Upper lobe of left lung (tissue), 6 donors: Measurements from ENCODE around the gene NANOGP8. TPM values are rescaled to one million over a fixed set of nuclear protein-coding genes. Genes with fewer than 3 reads are reported as not detected.

Experiments
- ATAC-seq, 2 donors: fragments of 200-7000 bp; cut with Tn5 transposase; one replicate each; pipeline ENCODE4 v1.9.1; 2022; ENCODE audit warnings: mild to moderate bottlenecking in 2 of 2, moderate library complexity in 2 of 2; ENCODE audit not compliant: low FRiP score in 2 of 2
- DNase-seq, 2 donors: peaks; one replicate each; pipeline ENCODE4 v3.0.0-alpha.2; 2019 to 2020
- H3K27ac ChIP-seq, 4 donors: fragments of 200-600 bp; sonication (generic); one replicate each; pipeline ENCODE4 v1.5.1; 2016 to 2019
- H3K27me3 ChIP-seq, 4 donors: fragments of 200-600 bp; sonication (generic); one replicate each; pipeline ENCODE4 v1.5.1; 2017 to 2019
- H3K36me3 ChIP-seq, 4 donors: fragments of 200-600 bp; sonication (generic); one replicate each; pipeline ENCODE4 v1.5.1; 2016 to 2019
- H3K4me1 ChIP-seq, 4 donors: fragments of 200-600 bp; sonication (generic); one replicate each; pipeline ENCODE4 v1.5.1; 2018 to 2019
- H3K4me3 ChIP-seq, 4 donors: fragments of 200-600 bp; sonication (generic); one replicate each; pipeline ENCODE4 v1.5.1; 2017 to 2019; ENCODE audit warnings: mild to moderate bottlenecking in 2 of 4, moderate library complexity in 1 of 4
- H3K9me3 ChIP-seq, 4 donors: fragments of 200-600 bp; sonication (generic); one replicate each; pipeline ENCODE4 v1.5.1; 2018 to 2019
- EP300 ChIP-seq, 4 donors: sonication (generic); formaldehyde crosslinking; IDR thresholded peaks; one replicate each; pipeline ENCODE4 v1.5.1; 2017; ENCODE audit warnings: antibody characterized with exemption in 4 of 4, control low read depth in 2 of 4
- POLR2A ChIP-seq, 4 donors: fragments of 450-650 bp; IDR thresholded peaks; one replicate each; pipeline ENCODE4 v1.5.1; 2016 to 2017; ENCODE audit warnings: antibody characterized with exemption in 4 of 4, mild to moderate bottlenecking in 2 of 4
- POLR2AphosphoS5 ChIP-seq, 2 donors: sonication (generic); formaldehyde crosslinking; IDR thresholded peaks; one replicate each; pipeline ENCODE4 v1.5.1; 2017; ENCODE audit warnings: antibody characterized with exemption in 2 of 2
- WGBS, 2 donors: methylation state at CpG; one replicate each; pipeline ENCODE4 v1.1.5; 2017 to 2018; 5-methylcytosine and 5-hydroxymethylcytosine counted together
- total RNA-seq, 6 donors: library from RNA; depleted of rRNA in 4 of 6; stranded (reverse); fragments of >200 nt in 4 of 6; gene quantifications; one replicate each; pipeline versions ENCODE4 v1.1.0 to v1.2.1, GENCODE V29; 2016 to 2021
- TF ChIP-seq, protein P1 (sequence below), 6 experiments: fragments of 450-650 bp in 4 of 6; fragments of 200-600 bp in 2 of 6; sonication (generic) in 2 of 6; IDR thresholded peaks; one replicate each; pipeline ENCODE4 v1.5.1; 2016 to 2019; ENCODE audit warnings: antibody characterized with exemption in 6 of 6
- donor health status: DM: no; HTN: no; CAD: no; lungs with moderate emphysema.
- donor health status: DM: no; HTN: yes; CAD: no; lungs with severe emphysema.

The NANOGP8 gene
- total RNA-seq, 6 donors from 2014 or later, result 0.46 to 8.4 (median 1.4) TPM; not detected in 1

DNA sequence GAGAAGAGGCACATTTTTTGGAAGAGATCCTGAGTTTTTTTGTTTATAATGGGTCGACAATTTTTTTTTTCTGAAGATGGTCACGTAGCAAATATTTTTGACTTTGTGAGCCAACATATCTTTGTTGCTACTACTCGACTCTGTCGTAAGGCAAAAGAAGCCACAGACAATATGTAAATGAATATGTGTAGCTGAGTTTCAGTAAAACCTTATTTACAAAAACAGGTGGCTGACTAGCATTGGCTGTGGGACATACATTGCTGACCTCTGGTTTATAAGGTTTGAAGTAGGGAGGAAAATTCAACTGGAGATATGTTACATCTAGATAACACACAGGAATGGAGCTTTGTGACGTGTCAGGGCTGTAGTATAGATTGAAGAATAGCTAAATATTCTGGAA, 22.5 kb upstream of the NANOGP8 start:
- 87 to 89% methylated on average over 5 of the region's 5 CpGs for WGBS, 2 donors
- DNase-seq, result no peak
- no peak for ATAC-seq
- Histone ChIP-seq H3K4me3 (no peak overlapping the region), H3K4me1 (no peaks in the 10 kb centered on the region), H3K9me3 (no peaks in the 10 kb centered on the region), H3K27ac (no peak overlapping the region), H3K27me3 (no peaks in the 10 kb centered on the region), H3K36me3 (no peaks in the 10 kb centered on the region)
- TF ChIP-seq POLR2A (IDR thresholded peaks at IDR 0.05), result no peak
- TF ChIP-seq, protein P1, sequence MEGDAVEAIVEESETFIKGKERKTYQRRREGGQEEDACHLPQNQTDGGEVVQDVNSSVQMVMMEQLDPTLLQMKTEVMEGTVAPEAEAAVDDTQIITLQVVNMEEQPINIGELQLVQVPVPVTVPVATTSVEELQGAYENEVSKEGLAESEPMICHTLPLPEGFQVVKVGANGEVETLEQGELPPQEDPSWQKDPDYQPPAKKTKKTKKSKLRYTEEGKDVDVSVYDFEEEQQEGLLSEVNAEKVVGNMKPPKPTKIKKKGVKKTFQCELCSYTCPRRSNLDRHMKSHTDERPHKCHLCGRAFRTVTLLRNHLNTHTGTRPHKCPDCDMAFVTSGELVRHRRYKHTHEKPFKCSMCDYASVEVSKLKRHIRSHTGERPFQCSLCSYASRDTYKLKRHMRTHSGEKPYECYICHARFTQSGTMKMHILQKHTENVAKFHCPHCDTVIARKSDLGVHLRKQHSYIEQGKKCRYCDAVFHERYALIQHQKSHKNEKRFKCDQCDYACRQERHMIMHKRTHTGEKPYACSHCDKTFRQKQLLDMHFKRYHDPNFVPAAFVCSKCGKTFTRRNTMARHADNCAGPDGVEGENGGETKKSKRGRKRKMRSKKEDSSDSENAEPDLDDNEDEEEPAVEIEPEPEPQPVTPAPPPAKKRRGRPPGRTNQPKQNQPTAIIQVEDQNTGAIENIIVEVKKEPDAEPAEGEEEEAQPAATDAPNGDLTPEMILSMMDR (IDR thresholded peaks at IDR 0.05), result no peak
- TF ChIP-seq EP300 (IDR thresholded peaks at IDR 0.05), result no peak
- TF ChIP-seq POLR2AphosphoS5 (IDR thresholded peaks at IDR 0.05), result no peak

DNA sequence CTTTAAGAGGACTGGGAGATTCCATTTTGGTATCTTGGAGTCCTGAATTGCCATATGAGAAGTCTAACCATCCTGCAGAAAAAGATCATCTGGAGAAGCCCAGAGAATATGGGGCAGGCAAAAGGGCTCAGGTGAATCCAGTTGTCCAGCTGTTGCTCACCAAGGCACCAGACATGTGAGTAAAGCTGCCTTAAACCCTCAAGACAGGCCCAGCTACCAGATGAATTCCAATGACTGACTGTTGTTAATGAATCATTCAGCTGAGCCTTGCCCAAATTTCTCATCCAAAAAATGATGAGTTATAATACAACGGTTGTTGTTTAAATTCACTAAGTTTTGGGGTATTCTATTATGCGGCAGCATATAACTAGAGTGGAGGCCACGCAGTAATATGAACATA, 22.0 kb upstream of the NANOGP8 start:
- no peak for TF ChIP-seq EP300 (IDR thresholded peaks at IDR 0.05)
- TF ChIP-seq, protein P1 (IDR thresholded peaks at IDR 0.05), result no peak
- TF ChIP-seq POLR2AphosphoS5 (IDR thresholded peaks at IDR 0.05), result no peak
- no peak for TF ChIP-seq POLR2A (IDR thresholded peaks at IDR 0.05)
- H3K9me3 ChIP-seq, result no peaks in the 10 kb centered on the region
- 87 to 94% methylated on average over 3 of the region's 3 CpGs for WGBS, 2 donors
- no peaks in the 10 kb centered on the region for H3K4me1 ChIP-seq
- H3K27ac ChIP-seq, result no peak overlapping the region
- no peak for DNase-seq
- H3K4me3 ChIP-seq, result no peak overlapping the region
- no peak for ATAC-seq
- H3K27me3 ChIP-seq, result no peaks in the 10 kb centered on the region
- no peaks in the 10 kb centered on the region for H3K36me3 ChIP-seq

GRCh38 chr15:35104526-35105147, 19.5 kb upstream of the NANOGP8 start:
- ATAC-seq (no peak), DNase-seq (no peak)
- no peaks in the 10 kb centered on the region for H3K36me3 ChIP-seq
- WGBS, 2 donors, result 90 to 93% methylated on average over 3 of the region's 3 CpGs
- TF ChIP-seq, protein P1 (IDR thresholded peaks at IDR 0.05), result no peak
- TF ChIP-seq POLR2A (IDR thresholded peaks at IDR 0.05) (no peak), EP300 (IDR thresholded peaks at IDR 0.05) (no peak), POLR2AphosphoS5 (IDR thresholded peaks at IDR 0.05) (no peak)
- no peaks in the 10 kb centered on the region for H3K27me3 ChIP-seq
- H3K4me3 ChIP-seq, result no peak overlapping the region
- no peaks in the 10 kb centered on the region for H3K9me3 ChIP-seq
- no peak overlapping the region for H3K27ac ChIP-seq
- no peaks in the 10 kb centered on the region for H3K4me1 ChIP-seq

GRCh38 chr15:35102186-35102585, 17.1 kb upstream of the NANOGP8 start:
- ATAC-seq (no peak), DNase-seq (no peak)
- no peaks in the 10 kb centered on the region for H3K9me3 ChIP-seq
- no peaks in the 10 kb centered on the region for H3K4me1 ChIP-seq
- H3K36me3 ChIP-seq, result no peaks in the 10 kb centered on the region
- no peaks in the 10 kb centered on the region for H3K27me3 ChIP-seq
- TF ChIP-seq, protein P1 (IDR thresholded peaks at IDR 0.05), result no peak
- TF ChIP-seq POLR2AphosphoS5 (IDR thresholded peaks at IDR 0.05) (no peak), EP300 (IDR thresholded peaks at IDR 0.05) (no peak), POLR2A (IDR thresholded peaks at IDR 0.05) (no peak)
- no peak overlapping the region for H3K4me3 ChIP-seq
- 83 to 94% methylated on average over 3 of the region's 3 CpGs for WGBS, 2 donors
- H3K27ac ChIP-seq, result no peak overlapping the region

DNA sequence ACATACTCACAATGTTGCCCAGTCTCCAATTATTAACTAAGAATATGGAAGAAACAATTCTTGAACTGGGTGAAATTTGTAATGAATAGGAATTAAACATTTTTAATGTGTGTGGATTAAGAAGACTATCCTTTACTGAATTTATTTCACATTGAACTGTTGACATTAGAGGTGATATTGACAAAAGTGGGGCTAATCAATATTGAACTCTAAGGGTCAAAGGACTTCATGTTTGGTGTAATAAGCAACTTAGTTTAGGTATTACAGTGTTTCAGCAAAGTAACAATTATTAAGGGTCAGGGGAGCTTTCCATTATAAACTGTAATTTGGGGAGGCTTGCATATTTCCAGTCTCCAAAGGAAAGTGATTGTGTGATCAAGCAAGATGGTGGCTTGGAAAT, 16.2 kb upstream of the NANOGP8 start:
- no peak for ATAC-seq
- no peak for TF ChIP-seq POLR2A (IDR thresholded peaks at IDR 0.05)
- no peak for TF ChIP-seq POLR2AphosphoS5 (IDR thresholded peaks at IDR 0.05)
- TF ChIP-seq EP300 (IDR thresholded peaks at IDR 0.05), result no peak
- TF ChIP-seq, protein P1 (IDR thresholded peaks at IDR 0.05), result no peak
- no peaks in the 10 kb centered on the region for H3K4me1 ChIP-seq
- H3K4me3 ChIP-seq, result no peak overlapping the region
- H3K27me3 ChIP-seq, result no peaks in the 10 kb centered on the region
- no peak for DNase-seq
- no peaks in the 10 kb centered on the region for H3K9me3 ChIP-seq
- no peaks in the 10 kb centered on the region for H3K36me3 ChIP-seq
- H3K27ac ChIP-seq, result no peak overlapping the region
